HTERT RPE-1 (cell line): ENCODE measurements around the gene NECTIN2.
"Not testable (repeated sequence)": the region's sequence is repeated elsewhere in the genome, so short reads cannot be mapped to it uniquely, and the experiment has no call there.

Source experiments
- in situ Hi-C: fragments of 300-500 bp; cut with MboI; formaldehyde crosslinking; loops from 4 replicates; pipeline ENCODE4 v1.14.3; 2020; ENCODE audit warnings: low sequenced_read_pairs

The NECTIN2 gene

DNA sequence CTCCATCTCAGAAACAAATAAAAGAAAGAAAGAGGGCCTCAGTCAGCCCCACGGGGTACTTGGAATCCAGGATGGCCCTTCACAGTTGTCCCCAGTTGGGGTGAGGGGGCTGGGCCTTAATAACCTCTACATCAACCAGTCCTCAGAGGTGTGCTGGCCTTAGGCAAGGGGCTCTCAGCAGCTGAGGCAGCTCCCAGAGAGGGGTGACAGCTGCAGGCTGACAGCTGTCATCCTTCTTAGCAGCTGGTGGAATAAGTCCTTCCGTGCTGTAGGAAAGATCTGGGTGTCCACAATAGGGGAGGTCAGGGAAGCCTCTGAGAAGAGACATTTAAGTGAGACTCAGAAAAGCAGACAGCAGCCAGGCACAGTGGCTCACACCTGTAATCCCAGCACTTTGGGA is 29.8 kb upstream of the NECTIN2 start:
- in situ Hi-C loops = no loop called here

GRCh38 chr19:44817725-44818465 is 28.2 kb upstream of the NECTIN2 start:
- in situ Hi-C loops = no loop called here

DNA sequence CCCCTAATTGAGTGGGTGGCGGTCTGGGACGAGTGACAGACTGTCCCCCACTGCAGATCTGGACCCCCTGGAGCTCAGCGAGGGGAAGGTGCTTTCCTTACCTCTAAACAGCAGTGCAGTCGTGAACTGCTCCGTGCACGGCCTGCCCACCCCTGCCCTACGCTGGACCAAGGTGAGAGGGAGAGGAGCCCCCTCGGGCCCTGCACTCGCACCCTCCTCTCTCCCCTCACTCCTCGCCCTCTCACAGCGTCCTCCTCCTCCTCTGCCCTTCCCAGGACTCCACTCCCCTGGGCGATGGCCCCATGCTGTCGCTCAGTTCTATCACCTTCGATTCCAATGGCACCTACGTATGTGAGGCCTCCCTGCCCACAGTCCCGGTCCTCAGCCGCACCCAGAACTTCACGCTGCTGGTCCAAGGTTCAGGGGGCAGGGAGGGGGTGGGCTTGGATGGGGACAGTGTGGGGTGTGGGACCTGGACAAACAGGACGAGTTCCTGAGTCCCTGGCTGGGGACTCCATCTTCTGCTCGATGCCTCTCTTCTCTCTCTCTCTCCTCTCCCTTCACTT is 27.5 kb upstream of the NECTIN2 start:
- in situ Hi-C loops = no loop called here

GRCh38 chr19:44819246-44819832 is 26.8 kb upstream of the NECTIN2 start:
- in situ Hi-C loops = no loop called here

GRCh38 chr19:44820648-44821609 is 25.2 kb upstream of the NECTIN2 start:
- in situ Hi-C loops = no loop called here

- in situ Hi-C loops = no loop called here
These were observed 23.9 kb upstream of the NECTIN2 start for GRCh38 chr19:44822177-44822576.

- in situ Hi-C loops = no loop called here
These were observed 23.3 kb upstream of the NECTIN2 start for GRCh38 chr19:44822670-44823372.

- in situ Hi-C loops = no loop called here
These were observed 22.8 kb upstream of the NECTIN2 start for GRCh38 chr19:44823373-44823698.

DNA sequence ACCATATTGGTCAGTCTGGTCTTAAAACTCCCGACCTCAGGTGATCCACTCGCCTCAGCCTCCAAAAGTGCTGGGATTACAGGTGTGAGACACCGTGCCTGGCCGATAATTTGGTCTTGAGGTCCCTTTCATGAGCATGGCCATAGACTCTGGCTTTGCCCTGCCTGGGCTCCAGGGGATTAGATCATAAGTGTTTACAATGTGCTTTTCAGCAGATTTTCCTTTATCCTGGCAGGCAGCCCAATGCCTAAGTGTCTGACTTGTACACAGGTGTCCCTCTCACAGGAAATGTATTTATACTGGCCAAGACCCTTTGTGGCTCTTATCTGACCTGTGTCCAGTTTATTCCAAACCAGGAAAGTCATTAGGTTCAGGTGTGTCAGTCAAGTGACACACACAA is 21.3 kb upstream of the NECTIN2 start:
- in situ Hi-C loops = no loop called here

- in situ Hi-C loops = not testable (repeated sequence)
These were observed 13.2 kb upstream of the NECTIN2 start for GRCh38 chr19:44832875-44833274.

DNA sequence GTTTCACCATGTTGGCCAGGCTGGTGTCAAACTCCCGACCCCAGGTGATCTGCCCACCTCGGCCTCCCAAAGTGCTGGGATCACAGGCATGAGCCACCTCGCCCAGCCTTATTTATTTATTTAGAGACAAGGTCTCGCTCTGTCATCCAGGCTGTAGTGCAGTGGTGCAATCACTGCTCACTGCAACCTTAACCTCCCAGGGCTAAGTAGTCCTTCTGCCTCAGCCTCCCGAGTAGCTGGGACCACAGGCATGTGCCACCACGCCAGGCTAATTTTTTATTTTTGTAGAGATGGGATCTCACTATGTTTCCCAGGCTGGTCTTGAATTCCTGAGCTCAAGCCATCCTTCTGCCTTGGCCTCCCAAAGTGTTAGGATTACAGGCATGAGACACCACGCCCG is 11.7 kb upstream of the NECTIN2 start:
- in situ Hi-C loops = not testable (repeated sequence)

GRCh38 chr19:44839276-44839675 is 6.8 kb upstream of the NECTIN2 start:
- in situ Hi-C loops = no loop called here

- in situ Hi-C loops = no loop called here
These were observed 5.3 kb upstream of the NECTIN2 start for GRCh38 chr19:44840811-44841210.

DNA sequence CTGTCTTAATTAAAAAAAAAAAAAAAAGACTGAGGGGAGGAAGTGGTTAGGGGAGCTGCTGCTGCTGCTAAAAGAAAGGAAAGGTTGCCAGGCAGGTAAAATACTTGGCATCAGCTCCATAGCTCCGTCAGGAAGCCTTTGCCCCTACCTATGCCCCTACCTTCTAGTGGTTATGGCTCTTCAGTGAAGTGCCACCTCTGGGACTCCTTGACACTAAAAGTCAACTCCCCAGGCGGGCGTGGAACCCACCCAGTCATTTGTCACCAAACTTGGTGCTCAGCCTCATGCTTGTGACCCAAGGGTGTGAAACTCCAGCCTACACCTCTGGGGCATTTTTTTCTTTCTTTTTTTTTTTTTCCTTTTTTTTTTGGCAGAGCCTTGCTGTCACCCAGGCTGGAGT is 4.9 kb upstream of the NECTIN2 start:
- in situ Hi-C loops = no loop called here

DNA sequence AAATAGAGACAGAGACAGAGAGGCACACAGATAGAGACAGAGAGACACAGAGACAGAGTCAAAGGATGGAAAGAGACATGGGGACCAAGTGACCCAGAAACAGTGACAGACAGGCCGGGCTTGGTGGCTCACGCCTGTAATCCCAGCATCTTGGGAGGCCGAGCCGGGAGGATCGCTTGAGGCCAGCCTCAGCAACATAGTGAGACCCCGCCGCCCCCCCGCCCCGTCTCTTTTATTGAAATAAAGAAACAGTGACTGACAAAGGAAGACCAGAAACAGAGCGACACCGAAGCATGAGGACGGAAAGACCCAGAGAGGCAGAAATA is 848 bp upstream of the NECTIN2 start:
- in situ Hi-C loops = no loop called here

GRCh38 chr19:44846455-44847143 is 502 bp downstream of the NECTIN2 start:
- in situ Hi-C loops = no loop called here

DNA sequence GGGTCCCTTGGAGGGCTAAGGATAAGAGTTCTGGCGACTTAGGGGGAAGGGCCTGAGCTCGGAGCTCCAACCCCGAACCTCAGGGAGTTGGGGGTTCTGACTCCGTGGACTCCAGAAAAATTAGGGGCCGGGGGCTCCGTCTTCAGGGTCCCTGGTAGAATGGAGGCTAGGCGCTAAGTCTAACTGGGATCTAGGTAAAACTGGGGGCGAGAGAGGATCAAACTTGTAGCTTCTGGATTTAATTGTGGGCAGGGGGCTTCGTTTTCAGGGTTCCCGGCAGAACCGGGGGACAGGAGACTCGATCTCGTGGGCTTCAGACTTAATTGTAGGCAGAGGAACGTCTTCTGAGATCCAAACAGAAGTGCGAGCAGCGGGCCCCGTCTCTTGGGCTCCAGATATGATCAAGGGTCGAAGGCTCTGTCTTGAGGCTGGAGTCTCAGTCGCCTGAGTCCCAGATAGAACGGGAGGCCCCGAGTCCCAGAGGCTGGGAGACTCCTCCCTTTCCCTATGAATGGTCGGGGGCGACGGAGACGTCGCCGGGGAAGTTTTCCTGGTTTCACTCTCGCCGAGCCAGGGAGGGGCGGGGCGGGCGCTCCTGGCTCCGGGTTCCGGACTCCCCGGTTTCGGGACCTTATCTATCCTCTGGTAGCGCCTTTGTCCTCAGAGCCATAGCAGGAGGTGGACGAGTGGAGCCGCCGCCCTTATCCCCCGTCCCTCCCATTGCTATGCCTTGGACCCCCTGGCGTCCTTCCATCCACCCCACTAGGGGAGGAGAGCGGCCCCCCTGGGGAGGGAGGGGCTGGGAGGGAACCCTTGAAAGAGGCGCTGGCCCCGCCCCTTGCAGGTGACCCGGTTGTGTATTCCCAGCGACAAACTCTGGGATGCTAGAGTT is 1.3 kb downstream of the NECTIN2 start:
- in situ Hi-C loops = no loop called here

GRCh38 chr19:44848036-44848811 is 2.1 kb downstream of the NECTIN2 start:
- in situ Hi-C loops = no loop called here
